Measurements from ENCODE around the gene SLC4A5. TPM values are rescaled to one million over a fixed set of nuclear protein-coding genes. Genes with fewer than 3 reads are reported as not detected.
A peak's percentile ranks its signal among the peaks of the same experiment; 100 is the strongest.

SLC4A5 gene
- total and polyA plus RNA-seq, 2 of the 8 experiments (the other 6 are each of a cell fraction or from before 2014, with no cell fraction given) = 0.42 to 0.52 TPM

DNA sequence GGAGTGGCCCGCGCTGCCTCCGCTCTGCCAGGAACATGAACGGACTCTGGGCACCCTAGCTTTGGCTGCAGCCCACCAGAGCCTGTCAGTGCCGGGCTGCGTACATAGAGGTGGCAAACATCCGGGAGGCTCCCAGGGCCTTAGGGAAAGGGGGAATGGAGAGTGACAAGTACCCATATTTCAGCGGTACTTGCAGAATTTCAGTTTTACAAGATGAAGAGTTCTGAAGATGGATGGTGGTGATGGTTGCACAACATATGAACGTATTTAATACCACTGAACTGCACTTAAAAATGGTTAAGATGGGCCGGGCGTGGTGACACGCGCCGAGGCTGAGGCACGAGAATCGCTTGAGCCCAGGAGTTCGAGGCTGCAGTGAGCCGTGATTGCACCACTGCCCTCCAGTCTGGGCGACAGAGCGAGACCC lies 143.9 kb downstream of the SLC4A5 start:
- H2BK5ac ChIP-seq (ENCODE audit: low read depth, low read length) = peak overlapping the region; percentile 55; the same call in 1 of the 2 replicates
- no peak overlapping the region for H3K14ac ChIP-seq (ENCODE audit: insufficient read length)

More for the DNA sequence above, 143.9 kb downstream of the SLC4A5 start:
- 1% methylated on average over 18 of the region's 20 CpGs; no CpG with 5 or more reads in 1 of the 2 experiments for WGBS, 2 experiments (ENCODE audit: extremely low coverage in 1 of 2, insufficient coverage in 1 of 2, insufficient read length in 1 of 2, insufficient replicate concordance in 2 of 2, low coverage in 1 of 2, low lambda C conversion rate in 2 of 2, missing lambda C conversion rate in 1 of 2)
- no peak overlapping the region; the same call in 1 of the 2 replicates for H2BK12ac ChIP-seq (ENCODE audit: low read depth, low read length)
- no peak overlapping the region for H3K56ac ChIP-seq (replicated peaks; ENCODE audit: insufficient read length, low read depth, low read length)
- peak overlapping the region; percentile 85 to 98 (median 89) for H3K4me3 ChIP-seq (ENCODE audit: extremely low read depth in 1 of 4, insufficient read depth in 2 of 4, low read depth in 3 of 4, low read length in 4 of 4)
- TF ChIP-seq POLR2AphosphoS5 (IDR thresholded peaks at IDR 0.05; ENCODE audit: low read depth, low read length) (0 out of 2 replicates have a peak, but pooled peaks have one; percentile 73), SIN3A (conservative IDR thresholded peaks at IDR 0.05 in 1 of 2, IDR thresholded peaks at IDR 0.05 in 1 of 2; ENCODE audit: low read depth in 1 of 2, low read length in 2 of 2) (peak in 1 of 2 experiments; percentile 72; a peak in 1 of 4 replicates), ZNF274 (IDR thresholded peaks at IDR 0.05; ENCODE audit: borderline replicate concordance, extremely low read depth, low read length) (no peak), SAP30 (IDR thresholded peaks at IDR 0.05; ENCODE audit: insufficient read depth, insufficient replicate concordance, low read length) (peak; percentile 88), ASH2L (IDR thresholded peaks at IDR 0.05; ENCODE audit: low read length) (peak; percentile 55), NRF1 (IDR thresholded peaks at IDR 0.05; ENCODE audit: low read depth, low read length) (0 out of 2 replicates have a peak, but pooled peaks have one; percentile 3), ATF2 (IDR thresholded peaks at IDR 0.05; ENCODE audit: low read length) (peak; percentile 41; the same call in 1 of the 2 replicates), SRF (IDR thresholded peaks at IDR 0.05; ENCODE audit: low read depth, low read length) (no peak)
- H3K4ac ChIP-seq (replicated peaks; ENCODE audit: insufficient read length, low read depth, low read length) = no peak overlapping the region
- H4K91ac ChIP-seq (replicated peaks; ENCODE audit: insufficient read length, low read length) = no peak overlapping the region
- POLR2A ChIA-PET (ENCODE audit: partially characterized antibody) = interaction anchor here (0.6 to 72.1 kb wide), 25 partner anchors 10 to 462 kb away, joined by 3 to 2699 read pairs (median 4); partner anchors contain the start of genes BOLA3, MOB1A, MTHFD2 and STAMBP
- H3K9me3 ChIP-seq (ENCODE audit: insufficient read depth in 2 of 2, low read depth in 1 of 2, low read length in 1 of 2) = no peaks in the 10 kb centered on the region
- peaks cover 41 to 59% of the 10 kb centered on the region in 2 experiments for H3K79me2 ChIP-seq (ENCODE audit: control insufficient read depth in 1 of 2, insufficient read depth in 2 of 2, low read length in 2 of 2)
- H4K5ac ChIP-seq (ENCODE audit: insufficient read length, low read depth, low read length) = no peak overlapping the region
- H3K18ac ChIP-seq (ENCODE audit: extremely low read depth, low read length) = no peak overlapping the region; the same call in 1 of the 2 replicates
- H4K20me1 ChIP-seq (replicated peaks in 1 of 2; ENCODE audit: control insufficient read depth in 1 of 2, insufficient read depth in 2 of 2, low read length in 2 of 2) = peaks cover 21 to 29% of the 10 kb centered on the region in 2 experiments
- H3K36me3 ChIP-seq (ENCODE audit: control insufficient read depth in 2 of 4, insufficient read depth in 4 of 4, low read length in 3 of 4) = peaks cover 0 to 39% (median 2%) of the 10 kb centered on the region in 4 experiments; a peak in 4 of 8 replicates
- peak overlapping the region; percentile 96 to 100 (median 99) for H3K9ac ChIP-seq (replicated peaks in 1 of 4; ENCODE audit: extremely low read depth in 1 of 4, low read depth in 3 of 4, low read length in 3 of 4)
- H4K8ac ChIP-seq (ENCODE audit: extremely low read depth, insufficient read depth, low read length) = peak overlapping the region; percentile 100; the same call in 1 of the 2 replicates
- peaks cover 8% of the 10 kb centered on the region for H3K23me2 ChIP-seq (ENCODE audit: low read depth, low read length)
- no peak for DNase-seq (ENCODE audit: low read depth in 1 of 2, low spot score in 2 of 2)
- H3K4me1 ChIP-seq (replicated peaks in 1 of 4; ENCODE audit: control insufficient read depth in 3 of 4, insufficient read depth in 4 of 4, low read length in 3 of 4) = peaks cover 0 to 9% (median 7%) of the 10 kb centered on the region in 4 experiments; a peak in 5 of 7 replicates
- peak overlapping the region; percentile 98 to 100 for H3K4me2 ChIP-seq (ENCODE audit: insufficient read depth in 1 of 2, low read depth in 2 of 2, low read length in 2 of 2)
- no peaks in the 10 kb centered on the region for H3K27me3 ChIP-seq (replicated peaks in 1 of 4; ENCODE audit: control insufficient read depth in 3 of 4, extremely low read depth in 1 of 4, insufficient read depth in 3 of 4, low read length in 3 of 4)
- H2AK5ac ChIP-seq (ENCODE audit: low read depth, low read length) = no peak overlapping the region
- no peak overlapping the region for H2BK20ac ChIP-seq (ENCODE audit: low read length)
- no peak overlapping the region for H2BK120ac ChIP-seq (replicated peaks; ENCODE audit: low read depth, low read length)
- H2BK15ac ChIP-seq (ENCODE audit: low read length) = no peak overlapping the region
- peaks cover 3% of the 10 kb centered on the region; the same call in 1 of the 2 replicates for H3K79me1 ChIP-seq (ENCODE audit: low read depth, low read length)
- H2AFZ ChIP-seq (ENCODE audit: low read length) = no peak overlapping the region
- no peak overlapping the region for H3K23ac ChIP-seq (ENCODE audit: insufficient read length)
- FAIRE-seq = no peak
- H3K27ac ChIP-seq (ENCODE audit: low read depth, low read length) = peak overlapping the region; percentile 97; the same call in 1 of the 2 replicates
- CTCF ChIA-PET (ENCODE audit: partially characterized antibody) = interaction anchor here (0.8 to 2.9 kb wide), 11 partner anchors 10 to 217 kb away, joined by 3 to 23 read pairs (median 3); partner anchors contain the start of genes BOLA3 and MOB1A

Measured in H1 (cell line).